GM18873 (cell line): Measurements from ENCODE around the gene GPRIN1.

Experiments used
- ATAC-seq: cut with Tn5 transposase; IDR thresholded peaks from one replicate; pipeline ENCODE4 v1.9.1; 2021; ENCODE audit warnings: mild to moderate bottlenecking, moderate library complexity, moderate number of reproducible peaks; ENCODE audit not compliant: unreplicated experiment, low FRiP score

Gene GPRIN1

DNA sequence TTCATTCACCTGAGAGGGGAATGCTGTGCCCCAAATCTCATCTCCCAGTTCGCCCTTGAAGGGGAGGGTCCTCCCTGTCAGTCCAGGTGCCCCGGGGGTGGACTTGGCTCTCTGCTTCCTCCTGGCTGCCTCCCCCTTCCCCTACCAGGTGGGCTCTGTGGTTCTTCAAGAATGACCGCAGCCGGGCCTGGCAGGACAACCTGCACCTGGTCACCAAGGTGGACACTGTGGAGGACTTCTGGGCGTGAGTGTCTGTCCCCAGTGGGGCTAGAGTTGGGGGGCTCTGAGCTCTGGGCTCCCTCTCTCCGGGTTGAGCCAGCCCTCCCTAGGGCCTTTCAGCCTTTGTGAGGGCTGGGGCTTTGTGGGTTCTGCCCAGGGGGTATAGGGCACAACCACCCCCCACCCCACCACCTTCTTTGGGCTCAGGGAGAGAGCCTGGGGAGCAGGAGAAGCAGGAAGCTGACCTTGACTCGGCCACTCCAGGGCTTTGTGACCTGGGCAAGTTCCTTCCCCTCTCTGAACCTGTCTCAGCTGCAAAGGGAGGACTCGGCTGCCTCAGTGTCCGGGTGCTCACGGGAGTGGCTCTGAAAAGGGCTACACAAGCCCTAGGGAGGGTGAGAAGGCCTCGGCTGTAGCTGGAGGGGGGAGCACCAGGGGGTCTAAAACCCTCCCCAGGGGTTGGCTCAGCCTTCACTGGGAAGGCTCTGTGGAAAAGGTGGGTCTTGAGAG, 33.7 kb upstream of the GPRIN1 start:
- ATAC-seq, result no peak

DNA sequence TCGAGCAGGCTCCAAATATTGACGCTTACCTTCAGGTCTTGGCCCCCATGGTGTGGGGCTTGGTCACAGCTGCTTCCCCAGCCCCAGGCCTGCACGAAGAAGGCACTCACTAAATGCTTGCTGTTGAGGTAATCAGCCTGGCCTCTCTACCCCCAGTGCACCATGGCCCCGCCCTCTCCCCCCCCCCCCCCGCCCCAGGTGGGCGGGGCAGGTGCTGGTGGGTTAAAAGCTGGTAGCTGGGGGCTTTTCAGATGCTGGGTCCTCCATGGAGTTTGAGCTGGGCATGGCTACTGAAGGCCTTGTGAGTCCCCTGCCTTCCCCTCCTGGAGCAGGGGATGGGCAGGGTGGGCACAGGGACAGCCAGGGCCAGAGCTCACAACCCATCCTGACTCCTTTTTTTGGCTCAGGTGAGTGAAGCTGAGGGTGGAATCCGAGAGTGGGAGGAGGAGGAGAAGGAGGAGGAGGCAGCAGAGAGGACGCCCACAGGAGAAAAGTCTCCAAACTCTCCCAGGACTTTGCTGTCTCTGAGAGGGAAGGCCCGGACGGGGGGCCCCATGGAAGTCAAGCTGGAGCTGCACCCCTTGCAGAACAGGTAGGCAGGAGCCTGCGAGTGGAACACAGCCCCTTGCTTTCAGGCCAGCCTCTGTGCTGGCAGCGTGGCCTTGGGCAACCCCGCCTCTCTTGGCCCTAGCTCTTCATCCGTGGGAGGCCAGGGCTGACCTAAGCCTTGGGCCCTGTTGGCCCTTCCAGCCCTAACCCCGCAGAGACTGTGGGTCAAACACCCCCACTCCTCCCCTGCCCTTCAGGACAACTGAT, 32.9 kb upstream of the GPRIN1 start:
- ATAC-seq, result no peak

DNA sequence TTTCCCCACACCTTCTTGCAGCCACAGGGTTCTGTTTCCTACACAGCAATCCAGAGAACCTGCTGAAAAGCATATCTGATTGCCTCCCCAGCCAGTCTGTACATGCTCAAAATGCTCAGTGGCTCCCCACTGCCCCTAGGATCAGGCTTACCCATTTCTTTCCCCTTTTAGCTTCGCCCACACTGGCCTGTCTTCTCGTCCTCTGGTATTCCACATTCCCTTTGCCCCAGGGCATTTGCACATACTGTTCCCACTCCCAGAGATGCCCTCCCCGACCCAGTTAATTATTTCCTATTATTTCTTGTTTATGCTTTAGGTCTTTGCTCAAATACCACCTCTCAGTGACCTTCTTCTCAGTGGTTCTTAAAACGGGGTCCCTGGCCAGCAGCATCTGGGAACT, 30.7 kb upstream of the GPRIN1 start:
- no peak for ATAC-seq

DNA sequence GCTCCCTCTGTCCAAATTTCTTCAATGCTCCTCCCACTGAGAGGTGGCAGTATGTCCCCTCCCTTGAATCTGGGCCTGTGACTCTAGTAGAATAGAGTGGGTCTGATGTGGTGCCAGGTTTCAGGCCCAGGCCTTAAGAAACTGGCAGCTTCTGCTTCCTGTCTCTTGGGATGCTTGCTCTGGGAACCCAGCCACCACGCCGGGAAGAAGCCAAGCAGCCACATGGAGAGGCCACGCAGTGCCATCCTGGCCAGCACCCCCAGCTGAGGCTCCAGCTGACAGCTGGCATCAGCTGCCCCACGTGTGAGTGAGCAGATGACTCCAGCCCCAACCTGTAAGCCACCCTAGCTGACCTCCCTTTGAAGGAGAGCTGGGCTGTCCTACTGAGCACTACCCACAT, 30.0 kb upstream of the GPRIN1 start:
- ATAC-seq, result no peak

DNA sequence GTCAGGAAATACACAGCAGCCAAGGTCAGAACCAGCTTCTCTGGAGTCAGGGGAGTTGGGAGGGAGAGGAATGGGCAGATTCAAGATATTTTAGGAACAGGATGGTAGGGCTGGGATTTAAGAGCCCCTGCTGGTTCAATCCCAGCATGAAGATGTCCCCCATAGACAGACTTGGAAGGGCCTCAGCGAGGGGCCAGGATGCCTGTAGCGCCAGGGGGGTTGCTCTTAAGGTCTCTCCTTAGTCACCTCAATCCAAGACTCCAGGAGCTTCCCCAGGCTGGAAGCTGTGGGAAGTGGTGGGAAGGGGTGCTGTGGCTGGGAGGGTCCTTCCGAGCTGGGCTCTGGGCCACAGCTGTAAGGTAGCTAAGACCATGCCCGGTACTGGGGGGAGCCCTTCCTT, 29.3 kb upstream of the GPRIN1 start:
- no peak for ATAC-seq

DNA sequence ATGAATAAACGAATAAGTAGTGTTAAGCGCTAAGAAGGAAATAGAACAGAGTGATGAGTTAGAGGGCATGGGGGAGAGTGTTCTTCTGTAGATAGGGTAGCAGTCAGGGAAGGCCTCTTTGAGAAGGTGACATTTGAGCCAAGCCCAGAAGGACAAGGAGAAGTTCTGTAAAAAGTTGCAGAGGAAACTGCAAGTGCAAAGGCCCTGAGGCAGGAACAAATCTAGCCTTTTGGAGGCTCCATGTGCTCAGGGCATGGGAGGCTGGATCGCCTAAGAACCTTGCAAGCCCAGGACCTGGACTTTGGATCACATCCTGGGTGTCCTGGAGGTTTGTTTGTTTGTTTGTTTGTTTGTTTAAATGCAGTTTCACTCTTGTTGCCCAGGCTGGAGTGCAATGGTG, 28.5 kb upstream of the GPRIN1 start:
- ATAC-seq, result no peak

DNA sequence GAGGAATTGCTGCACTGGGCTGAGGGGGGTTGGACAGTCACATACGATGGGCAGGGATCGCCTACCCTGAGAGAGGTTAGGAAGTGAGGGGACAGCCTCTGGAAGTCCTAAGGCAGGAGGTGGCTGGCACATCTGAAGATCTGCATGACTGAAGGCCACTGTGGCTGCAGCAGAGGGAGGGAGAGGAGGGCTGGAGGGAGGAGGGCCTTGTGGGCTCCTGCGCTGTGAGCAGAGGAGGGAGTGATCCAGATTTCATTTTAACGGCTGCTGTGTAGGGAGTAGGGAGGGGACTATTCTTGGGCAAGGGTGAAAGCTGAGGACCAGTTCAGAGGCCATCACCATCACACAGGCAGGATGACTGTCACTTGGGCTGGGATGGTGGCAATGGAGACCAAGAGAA, 27.6 kb upstream of the GPRIN1 start:
- ATAC-seq, result no peak

DNA sequence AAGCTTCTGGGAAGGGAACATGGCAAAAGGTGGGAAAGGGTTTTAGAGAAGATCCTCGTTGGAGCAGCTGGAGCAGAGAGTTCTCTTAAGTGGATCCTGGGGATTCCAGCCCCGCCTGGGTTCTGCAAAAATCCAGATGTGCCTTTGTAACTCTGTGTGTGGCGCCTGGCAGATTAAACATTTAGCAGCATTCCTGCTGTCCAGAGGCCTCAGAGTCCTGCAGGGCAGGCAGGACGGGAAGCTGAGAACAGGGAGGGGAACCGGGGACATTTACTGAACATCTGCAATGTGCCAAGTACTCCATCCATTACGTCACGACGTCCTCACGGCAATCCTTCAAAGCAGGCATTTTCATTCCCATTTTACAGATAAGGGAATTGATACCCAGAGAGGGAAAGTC, 26.5 kb upstream of the GPRIN1 start:
- no peak for ATAC-seq

DNA sequence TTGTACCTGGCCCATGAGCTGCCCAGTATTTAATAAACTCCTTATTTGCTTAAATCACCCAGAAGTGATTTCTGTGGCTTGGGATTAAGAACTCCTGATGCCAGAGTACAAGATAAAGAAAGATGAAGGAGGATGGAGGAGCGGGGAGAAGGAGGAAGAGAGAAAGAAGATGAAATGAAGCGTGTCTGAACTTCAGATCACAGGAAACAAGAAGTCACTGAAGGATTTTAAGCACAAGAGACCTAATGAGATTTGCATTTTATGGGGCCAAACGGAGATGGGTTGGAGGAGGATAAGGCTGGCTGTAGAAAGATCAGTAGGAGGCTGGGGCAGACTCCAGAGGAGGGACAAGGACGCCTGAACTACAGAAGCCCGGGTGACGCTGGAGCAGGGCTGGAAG, 23.6 kb upstream of the GPRIN1 start:
- ATAC-seq, result no peak

DNA sequence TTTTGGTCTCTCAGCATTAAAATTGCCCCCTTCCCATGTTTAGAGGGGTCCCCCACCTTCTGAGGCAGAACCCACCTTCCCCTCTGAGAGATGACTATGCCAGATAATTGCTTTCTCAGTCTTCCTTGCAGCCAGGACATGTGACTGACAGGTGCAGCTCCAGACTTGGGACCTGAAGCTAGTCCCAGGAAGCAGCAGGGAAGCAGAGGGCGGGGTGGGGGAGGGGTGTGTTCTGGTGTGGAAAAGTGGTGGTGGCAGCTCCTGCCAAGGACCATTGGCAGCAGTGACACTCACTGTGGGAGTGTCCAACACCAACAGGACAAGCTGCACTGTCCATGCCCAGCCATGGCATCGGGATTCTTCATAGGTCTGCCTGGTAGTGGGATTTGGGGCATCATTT, 22.8 kb upstream of the GPRIN1 start:
- no peak for ATAC-seq

DNA sequence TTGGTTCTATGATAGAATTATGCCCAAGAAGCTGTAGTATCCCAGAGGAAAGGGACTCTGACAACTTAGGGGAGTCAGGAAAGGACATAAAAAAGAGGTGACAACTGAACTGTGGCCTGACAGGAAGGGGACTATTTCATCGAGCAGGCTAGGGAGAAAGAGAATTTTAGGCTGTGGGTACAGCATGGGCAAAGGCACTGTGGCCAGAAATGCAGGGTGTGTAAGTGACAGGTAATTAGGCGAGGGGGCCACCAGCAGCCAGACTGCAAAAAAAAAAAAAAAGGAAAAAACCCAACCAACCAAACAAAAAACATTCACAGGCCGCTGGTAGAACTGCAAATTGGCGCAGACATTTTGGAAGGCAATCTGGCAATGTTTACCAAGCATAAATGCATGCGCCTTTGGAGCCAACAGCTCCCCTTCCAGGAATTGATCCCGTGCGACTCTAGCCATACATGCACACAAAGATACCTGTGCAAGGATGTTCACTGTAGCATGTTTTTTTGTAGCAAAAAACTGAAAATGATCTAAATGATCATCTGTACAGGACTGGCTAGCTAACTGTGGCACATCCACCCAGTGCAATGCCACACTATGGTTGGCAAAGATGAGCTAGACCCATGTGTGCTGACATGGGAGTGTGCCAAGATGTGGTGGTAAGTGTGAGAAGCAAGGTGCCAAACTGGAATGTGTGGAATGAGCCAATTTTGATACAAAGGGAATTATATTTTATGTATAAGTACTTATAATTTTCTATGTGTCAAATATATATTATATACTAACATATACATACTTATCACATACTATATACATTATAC, 21.6 kb upstream of the GPRIN1 start:
- ATAC-seq, result no peak

DNA sequence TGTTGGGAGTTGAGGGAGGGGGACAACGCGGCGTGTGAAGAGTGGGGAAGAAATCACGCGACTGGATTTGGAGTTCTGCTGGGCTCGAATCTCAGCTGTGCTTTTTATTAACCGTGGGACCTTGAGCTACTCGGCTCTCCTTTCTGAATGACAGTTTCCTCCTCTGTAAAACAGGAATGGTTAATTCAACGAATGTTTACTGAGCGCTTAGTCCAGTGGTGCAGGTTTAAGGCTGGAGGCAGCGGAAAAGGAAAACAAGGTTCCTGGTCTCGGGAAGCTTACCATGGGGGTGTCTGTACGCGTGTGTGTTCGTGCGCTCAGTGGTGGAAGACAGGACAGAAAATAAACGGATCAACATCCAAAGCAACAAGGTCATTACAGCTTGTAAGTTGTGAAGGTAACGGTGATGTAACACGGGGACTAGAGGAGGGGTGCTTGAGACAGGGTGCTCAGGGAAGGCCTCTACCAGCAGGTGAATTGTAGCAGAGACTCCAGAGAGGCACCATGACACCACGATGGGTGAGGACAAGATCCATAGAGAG, 20.8 kb upstream of the GPRIN1 start:
- ATAC-seq, result no peak

DNA sequence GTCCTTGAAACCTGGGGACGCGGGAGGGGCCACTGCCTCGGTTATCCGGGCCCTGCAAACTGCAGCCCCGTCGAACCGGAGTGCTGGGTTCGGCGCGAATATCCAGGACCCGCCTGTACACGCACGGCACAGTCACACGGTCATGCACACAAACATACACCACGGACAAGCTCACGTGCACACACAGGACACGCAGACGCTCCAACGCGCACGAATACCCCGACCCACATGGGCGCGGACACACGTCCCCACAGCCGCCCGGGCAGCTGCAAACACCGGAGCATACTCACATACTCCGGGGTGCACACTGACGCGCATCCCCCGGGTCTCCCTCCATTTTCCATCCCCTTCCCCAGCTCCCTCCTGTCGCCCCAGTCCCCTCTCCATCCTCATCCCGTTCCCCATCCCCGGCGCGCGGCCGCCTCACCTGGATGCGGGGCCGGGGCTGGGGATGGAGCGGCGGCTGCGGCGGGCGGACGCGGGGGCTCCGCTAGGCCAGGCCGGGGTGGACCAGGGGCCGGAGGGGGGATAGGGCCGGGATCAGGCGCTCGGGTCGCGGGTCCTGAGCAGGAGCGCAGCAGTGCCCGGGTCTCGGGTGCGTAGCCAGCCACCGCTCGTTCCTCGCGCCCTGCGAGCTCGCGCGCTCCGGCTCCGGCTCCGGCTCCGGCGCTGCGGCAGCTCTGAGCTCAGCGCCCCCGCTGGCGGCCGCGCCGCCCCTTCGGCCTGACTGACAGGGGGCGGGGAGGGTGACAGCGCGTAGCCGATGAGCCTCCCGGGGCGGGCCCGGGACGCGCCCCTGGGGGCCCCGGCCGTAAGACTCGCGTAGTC, 20.1 kb upstream of the GPRIN1 start, which contains the start of the genes EIF4E1B and SNCB:
Gene EIF4E1B (plus strand): TSS at position 823 of the 828 bp plus-strand sequence. CDS start 12,113 bp downstream, outside the sequence.
Gene SNCB (minus strand): TSS at position 682 of the 828 bp plus-strand sequence. CDS start 880 bp downstream, outside the sequence.
- no peak for ATAC-seq

DNA sequence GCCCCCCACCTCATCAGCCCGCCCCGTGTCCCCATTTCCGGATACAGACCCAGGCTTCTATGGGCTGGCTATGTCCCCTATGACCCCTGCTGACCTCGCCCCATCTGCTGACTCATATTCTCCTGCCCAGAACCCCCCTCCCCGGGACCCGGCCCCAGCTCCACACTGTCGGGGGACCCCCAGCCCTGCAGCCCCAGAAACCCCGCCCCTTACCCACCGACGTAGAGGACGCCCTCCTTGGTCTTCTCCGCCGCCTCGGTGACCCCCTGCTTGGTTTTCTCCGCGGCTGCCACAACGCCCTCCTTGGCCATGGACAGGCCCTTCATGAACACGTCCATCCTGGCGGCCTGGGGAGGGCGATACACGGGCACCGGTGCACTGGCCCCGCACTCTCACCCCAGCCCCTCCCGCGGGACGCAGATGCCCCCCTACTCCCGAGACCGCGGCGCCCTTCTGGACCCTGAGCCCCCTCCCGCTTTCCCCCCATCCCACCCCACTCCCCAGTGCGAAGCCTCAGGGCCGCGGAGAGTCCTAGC, 19.4 kb upstream of the GPRIN1 start:
- ATAC-seq, result no peak

DNA sequence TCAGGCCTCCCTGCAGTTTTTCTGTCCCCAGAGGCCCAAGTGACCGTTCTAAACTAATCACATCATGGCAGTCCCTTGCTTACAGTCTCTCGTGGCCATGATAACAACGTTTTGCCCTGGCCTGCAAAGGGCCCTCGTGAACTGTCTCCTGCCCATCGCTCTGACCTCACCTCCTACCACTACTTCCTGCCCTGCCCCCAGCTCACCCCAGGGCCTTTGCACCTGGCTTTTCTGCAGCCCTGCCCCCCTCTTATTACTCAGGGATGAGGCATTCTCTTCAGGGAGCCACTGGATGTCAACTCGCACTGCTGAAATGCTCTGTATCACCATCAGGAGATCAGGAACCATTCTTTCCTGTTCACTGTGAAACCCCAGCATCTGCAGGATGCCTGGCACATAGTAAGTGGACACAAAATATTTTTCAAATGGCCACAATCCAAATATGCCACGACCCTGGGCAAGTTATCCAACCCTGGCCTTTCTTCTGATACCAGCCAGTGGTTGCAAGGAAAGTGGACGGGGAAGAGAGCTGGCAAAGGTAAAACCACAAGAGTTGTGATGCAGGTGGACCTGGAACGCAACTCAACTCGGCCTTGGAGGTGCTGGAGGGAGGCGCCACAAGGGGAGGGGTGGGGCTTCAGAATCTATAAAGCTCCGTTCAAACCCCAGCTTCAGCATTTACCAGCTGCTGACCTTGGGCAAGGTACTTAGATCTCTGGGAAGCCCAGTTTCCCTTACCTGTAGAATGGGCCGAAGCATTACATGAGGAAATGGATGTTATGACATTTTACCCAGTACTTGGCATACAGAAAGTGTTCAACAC, 18.7 kb upstream of the GPRIN1 start:
- no peak for ATAC-seq

DNA sequence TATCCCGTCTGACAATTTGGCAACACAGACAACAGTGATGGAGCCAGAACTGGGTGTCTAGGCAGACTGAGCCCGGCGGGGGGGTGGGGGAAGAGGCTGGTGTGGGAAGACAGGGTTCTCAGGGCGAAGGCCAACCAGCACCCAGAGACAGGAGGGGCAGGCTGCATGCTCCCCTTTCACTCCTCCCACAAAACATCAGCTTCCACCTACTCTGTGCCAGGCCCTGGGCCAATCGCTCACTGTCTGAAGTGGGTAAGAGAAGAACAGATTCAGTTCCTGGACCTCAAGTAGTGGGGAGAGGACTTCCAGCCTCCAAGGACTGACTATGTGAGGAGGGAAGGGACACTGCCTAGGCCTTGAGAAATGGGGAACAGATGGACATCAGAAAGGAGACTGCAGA, 17.6 kb upstream of the GPRIN1 start:
- ATAC-seq, result no peak

DNA sequence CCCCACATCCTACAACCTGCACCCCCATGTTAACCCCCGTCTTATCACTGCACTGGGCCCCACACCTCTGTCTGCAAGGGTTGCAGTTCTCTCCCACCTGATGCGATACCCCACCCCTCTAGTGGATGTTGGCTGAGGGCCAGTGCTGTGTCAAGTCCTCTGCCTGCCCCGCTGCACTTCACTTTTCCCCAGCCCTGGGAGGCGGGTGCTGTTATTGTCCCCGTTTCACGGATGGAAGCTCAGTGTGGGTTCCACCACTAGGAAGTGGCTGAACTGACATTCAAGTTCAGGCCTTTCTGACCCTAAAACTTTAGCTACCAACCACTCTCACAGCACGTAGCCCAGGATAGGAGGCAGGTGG, 16.9 kb upstream of the GPRIN1 start:
- no peak for ATAC-seq

DNA sequence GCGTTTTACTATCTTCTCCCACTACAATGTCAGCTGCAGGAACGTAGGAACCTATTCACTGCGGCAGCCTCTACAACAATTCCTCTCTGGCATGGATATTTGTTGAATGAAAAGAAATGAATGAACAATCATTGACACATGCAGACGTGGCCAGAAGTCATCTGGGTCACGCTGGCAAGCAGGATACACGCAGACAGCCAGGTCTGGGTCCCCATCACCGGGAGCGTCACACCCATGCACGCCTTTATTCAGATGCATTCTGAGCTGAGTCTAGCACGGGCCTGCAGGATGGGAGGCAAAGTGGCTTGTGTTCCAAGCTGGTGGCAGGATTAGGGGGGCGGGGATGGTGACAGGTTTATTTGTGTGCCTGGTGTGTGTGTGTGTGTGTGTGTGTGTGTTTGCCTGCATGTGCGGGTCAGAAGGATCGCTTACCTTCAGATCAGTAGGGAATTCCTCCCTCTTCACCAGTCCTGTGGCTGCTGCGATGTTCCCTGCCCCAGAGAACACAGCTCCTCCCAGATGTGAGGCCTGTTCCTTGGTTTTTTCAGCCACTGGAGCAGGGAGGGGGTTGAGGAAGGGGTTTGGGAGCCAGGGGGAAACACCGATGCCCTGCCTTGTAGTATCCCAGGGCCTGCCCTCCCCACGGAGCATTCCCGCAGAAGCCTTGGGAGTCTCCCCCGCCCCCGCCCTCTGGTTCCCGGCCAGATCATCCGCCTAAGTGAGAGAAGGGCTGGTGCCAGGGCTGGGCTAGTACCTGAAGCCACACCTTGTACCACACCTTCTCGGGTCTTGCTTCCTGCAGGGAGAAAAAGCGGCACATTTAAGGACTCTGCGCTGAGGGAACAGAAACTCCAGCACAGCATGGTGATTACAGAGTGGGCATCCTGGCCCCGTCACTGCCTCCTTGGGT, 16.3 kb upstream of the GPRIN1 start:
- no peak for ATAC-seq
